ENCODE measurements around the gene TXNDC12. TPM values are rescaled to one million over a fixed set of nuclear protein-coding genes. Genes with fewer than 3 reads are reported as not detected.
"Not testable (repeated sequence)": the region's sequence is repeated elsewhere in the genome, so short reads cannot be mapped to it uniquely, and the experiment has no call there.

Gene TXNDC12
- 74.2 TPM for polyA plus RNA-seq (2013, experiment 1 of 2)
- 79.5 TPM for polyA plus RNA-seq (2013, experiment 2 of 2)

- no peaks in the 10 kb centered on the region for H3K9me3 ChIP-seq (ENCODE audit: control insufficient read depth, low read length)
- H3K4me1 ChIP-seq (ENCODE audit: control insufficient read depth, insufficient read depth, low read length, poor library complexity, severe bottlenecking) = peaks cover 7% of the 10 kb centered on the region
- H3K36me3 ChIP-seq (ENCODE audit: control insufficient read depth, insufficient read depth, low read length) = peaks cover 39% of the 10 kb centered on the region
- WGBS, 2 experiments (ENCODE audit: insufficient coverage in 2 of 2) = 0% methylated on average over 32 to 39 of the region's 45 CpGs
- peak within 1 kb of the TSS; percentile 96 for H3K27ac ChIP-seq (ENCODE audit: low read depth, low read length, severe bottlenecking)
- peak within 1 kb of the TSS; percentile 93 for H3K4me3 ChIP-seq (ENCODE audit: extremely low read depth, insufficient read depth, low read length, poor library complexity, severe bottlenecking)
Measured at GRCh38 chr1:52055066-52055865, at the start of gene TXNDC12. Gene TXNDC12, minus strand, starts transcription at chr1:52055191. Its CDS starts 95 bp downstream, at chr1:52055096.

DNA sequence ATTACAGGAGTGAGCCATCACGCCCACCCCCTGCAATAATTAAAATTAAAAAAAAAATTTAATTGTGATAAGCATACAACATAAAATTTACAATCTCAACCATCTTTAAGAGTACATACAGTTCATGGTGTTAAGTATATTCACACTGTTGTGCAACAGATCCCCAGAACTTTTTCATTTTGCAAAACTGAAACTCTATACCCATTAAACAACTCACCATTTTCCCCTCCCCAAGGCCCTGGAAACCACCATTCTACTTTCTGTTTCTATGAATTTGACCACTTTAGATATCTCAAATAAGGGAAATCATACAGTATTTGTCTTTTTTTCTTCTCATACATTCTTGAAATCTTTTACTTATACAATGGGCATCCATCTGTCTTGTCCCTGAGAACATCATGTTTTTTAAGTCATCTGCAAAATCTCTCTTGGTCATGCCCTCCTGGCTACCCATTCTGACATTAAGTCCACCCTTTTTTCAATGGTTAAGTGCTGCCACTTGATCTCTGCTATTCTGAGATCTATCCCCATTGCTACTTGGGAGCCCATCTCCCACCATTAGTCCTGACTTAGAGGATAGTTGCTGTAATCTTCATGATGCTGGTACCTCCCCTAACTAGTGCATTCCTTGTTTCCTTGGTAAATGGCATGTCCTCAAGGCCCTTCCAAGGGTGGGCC, 47.5 kb upstream of the TXNDC12 start:
- no peak overlapping the region for H3K4me3 ChIP-seq (ENCODE audit: extremely low read depth, insufficient read depth, low read length, poor library complexity, severe bottlenecking)
- H3K27ac ChIP-seq (ENCODE audit: low read depth, low read length, severe bottlenecking) = no peak overlapping the region
- no peaks in the 10 kb centered on the region for H3K4me1 ChIP-seq (ENCODE audit: control insufficient read depth, insufficient read depth, low read length, poor library complexity, severe bottlenecking)
- no CpG with 5 or more reads among the region's 1 CpG for WGBS, 2 experiments (ENCODE audit: insufficient coverage in 2 of 2)
- H3K9me3 ChIP-seq (ENCODE audit: control insufficient read depth, low read length) = no peaks in the 10 kb centered on the region
- H3K36me3 ChIP-seq (ENCODE audit: control insufficient read depth, insufficient read depth, low read length) = no peaks in the 10 kb centered on the region

DNA sequence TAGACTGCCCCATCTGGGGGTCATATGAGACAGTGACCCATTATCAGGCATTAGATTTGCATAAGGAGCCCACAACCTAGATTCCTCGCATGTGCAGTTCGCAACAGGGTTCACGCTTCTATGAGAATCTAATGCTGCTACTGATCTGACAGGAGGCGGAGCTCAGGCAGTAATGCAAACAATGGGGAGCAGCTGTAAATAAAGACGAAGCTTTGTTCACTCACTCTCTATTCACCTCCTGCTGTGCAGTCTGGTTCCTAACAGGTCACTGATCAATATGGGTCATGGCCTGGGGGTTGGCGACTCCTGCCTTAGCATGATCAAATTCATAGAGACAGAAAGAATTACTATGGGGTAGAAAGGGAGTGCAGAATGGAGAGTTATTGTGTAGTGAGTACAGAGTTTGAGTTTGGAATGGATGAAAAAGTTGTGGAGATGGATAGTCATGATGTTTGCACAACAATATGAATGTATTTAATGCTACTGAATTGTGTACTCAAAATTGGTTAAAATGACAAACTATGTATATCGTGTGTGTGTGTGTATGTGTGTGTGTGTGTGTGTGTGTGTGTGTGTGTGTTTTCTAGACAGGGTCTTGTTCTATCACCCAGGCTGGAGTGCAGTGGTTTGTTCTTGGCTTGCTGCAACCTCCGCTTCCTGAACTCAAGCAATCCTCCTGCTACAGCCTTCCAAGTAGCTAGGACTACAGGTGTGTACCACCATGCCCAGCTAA, 43.3 kb upstream of the TXNDC12 start:
- no peaks in the 10 kb centered on the region for H3K4me1 ChIP-seq (ENCODE audit: control insufficient read depth, insufficient read depth, low read length, poor library complexity, severe bottlenecking)
- H3K27ac ChIP-seq (ENCODE audit: low read depth, low read length, severe bottlenecking) = no peak overlapping the region
- H3K9me3 ChIP-seq (ENCODE audit: control insufficient read depth, low read length) = no peaks in the 10 kb centered on the region
- no peak overlapping the region for H3K4me3 ChIP-seq (ENCODE audit: extremely low read depth, insufficient read depth, low read length, poor library complexity, severe bottlenecking)
- 78 to 83% methylated on average over 6 to 8 of the region's 8 CpGs for WGBS, 2 experiments (ENCODE audit: insufficient coverage in 2 of 2)
- no peaks in the 10 kb centered on the region for H3K36me3 ChIP-seq (ENCODE audit: control insufficient read depth, insufficient read depth, low read length)

GRCh38 chr1:52096216-52096615, 41.2 kb upstream of the TXNDC12 start:
- WGBS, 2 experiments (ENCODE audit: insufficient coverage in 2 of 2) = 92% methylated on average over 2 of the region's 8 CpGs; no CpG with 5 or more reads in 1 of the 2 experiments
- peaks cover 5% of the 10 kb centered on the region for H3K36me3 ChIP-seq (ENCODE audit: control insufficient read depth, insufficient read depth, low read length)
- no peak overlapping the region for H3K27ac ChIP-seq (ENCODE audit: low read depth, low read length, severe bottlenecking)
- no peak overlapping the region for H3K4me3 ChIP-seq (ENCODE audit: extremely low read depth, insufficient read depth, low read length, poor library complexity, severe bottlenecking)
- no peaks in the 10 kb centered on the region for H3K9me3 ChIP-seq (ENCODE audit: control insufficient read depth, low read length)
- H3K4me1 ChIP-seq (ENCODE audit: control insufficient read depth, insufficient read depth, low read length, poor library complexity, severe bottlenecking) = no peaks in the 10 kb centered on the region

DNA sequence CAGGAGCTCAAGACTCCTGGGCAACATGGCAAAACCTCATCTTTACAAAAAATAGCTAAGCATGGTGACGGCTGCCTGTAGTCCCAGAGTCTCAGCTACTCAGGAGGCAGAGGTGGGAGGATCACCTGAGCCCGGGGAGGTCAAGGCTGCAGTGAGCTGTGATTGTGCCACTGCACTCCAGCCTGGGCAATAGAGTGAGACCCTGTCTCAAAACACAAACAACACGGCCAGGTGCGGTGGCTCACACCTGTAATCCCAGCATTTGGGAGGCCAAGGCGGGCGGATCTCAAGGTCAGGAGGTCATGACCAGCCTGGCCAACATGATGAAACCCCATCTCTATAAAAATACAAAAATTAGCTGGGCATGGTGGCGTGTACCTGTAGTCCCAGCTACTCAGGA, 39.3 kb upstream of the TXNDC12 start:
- WGBS, 2 experiments (ENCODE audit: insufficient coverage in 2 of 2) = 97 to 100% methylated on average over 5 to 6 of the region's 7 CpGs
- peaks cover 20% of the 10 kb centered on the region for H3K36me3 ChIP-seq (ENCODE audit: control insufficient read depth, insufficient read depth, low read length)
- not testable (repeated sequence) for H3K27ac ChIP-seq (ENCODE audit: low read depth, low read length, severe bottlenecking); H3K4me3 ChIP-seq (ENCODE audit: extremely low read depth, insufficient read depth, low read length, poor library complexity, severe bottlenecking); H3K9me3 ChIP-seq (ENCODE audit: control insufficient read depth, low read length); H3K4me1 ChIP-seq (ENCODE audit: control insufficient read depth, insufficient read depth, low read length, poor library complexity, severe bottlenecking)

DNA sequence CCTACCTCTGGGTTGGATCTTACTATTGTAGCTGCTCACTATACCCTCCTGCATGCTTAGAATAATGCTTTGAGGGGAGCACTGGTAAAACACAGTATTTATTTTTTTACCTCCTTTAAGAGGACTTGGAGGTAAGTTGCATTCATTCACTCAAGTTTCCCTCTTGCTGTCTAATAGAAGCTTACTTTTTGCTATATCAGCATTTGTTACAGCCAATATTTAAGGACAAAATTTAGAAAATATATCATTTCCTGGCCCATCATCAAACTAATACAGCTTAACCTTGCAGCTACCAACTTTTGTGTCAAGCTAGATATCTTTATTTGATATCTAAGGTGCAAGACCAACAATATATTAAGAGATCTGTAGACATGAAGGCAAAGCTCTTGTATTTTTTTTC, 32.9 kb upstream of the TXNDC12 start:
- H3K36me3 ChIP-seq (ENCODE audit: control insufficient read depth, insufficient read depth, low read length) = peaks cover 64% of the 10 kb centered on the region
- not testable (repeated sequence) for H3K27ac ChIP-seq (ENCODE audit: low read depth, low read length, severe bottlenecking); H3K4me3 ChIP-seq (ENCODE audit: extremely low read depth, insufficient read depth, low read length, poor library complexity, severe bottlenecking); H3K9me3 ChIP-seq (ENCODE audit: control insufficient read depth, low read length); H3K4me1 ChIP-seq (ENCODE audit: control insufficient read depth, insufficient read depth, low read length, poor library complexity, severe bottlenecking)

- WGBS, 2 experiments (ENCODE audit: insufficient coverage in 2 of 2) = 87 to 90% methylated on average over 3 of the region's 3 CpGs
- peaks cover 44% of the 10 kb centered on the region for H3K36me3 ChIP-seq (ENCODE audit: control insufficient read depth, insufficient read depth, low read length)
- H3K9me3 ChIP-seq (ENCODE audit: control insufficient read depth, low read length) = no peaks in the 10 kb centered on the region
- no peak overlapping the region for H3K27ac ChIP-seq (ENCODE audit: low read depth, low read length, severe bottlenecking)
- H3K4me1 ChIP-seq (ENCODE audit: control insufficient read depth, insufficient read depth, low read length, poor library complexity, severe bottlenecking) = no peaks in the 10 kb centered on the region
- H3K4me3 ChIP-seq (ENCODE audit: extremely low read depth, insufficient read depth, low read length, poor library complexity, severe bottlenecking) = no peak overlapping the region
Measured at GRCh38 chr1:52080014-52080415, 25.0 kb upstream of the TXNDC12 start.

- peaks cover 52% of the 10 kb centered on the region for H3K36me3 ChIP-seq (ENCODE audit: control insufficient read depth, insufficient read depth, low read length)
- H3K9me3 ChIP-seq (ENCODE audit: control insufficient read depth, low read length); H3K4me3 ChIP-seq (ENCODE audit: extremely low read depth, insufficient read depth, low read length, poor library complexity, severe bottlenecking); H3K27ac ChIP-seq (ENCODE audit: low read depth, low read length, severe bottlenecking); H3K4me1 ChIP-seq (ENCODE audit: control insufficient read depth, insufficient read depth, low read length, poor library complexity, severe bottlenecking): not testable (repeated sequence)
- WGBS, 2 experiments (ENCODE audit: insufficient coverage in 2 of 2) = 89 to 93% methylated on average over 5 of the region's 6 CpGs
Measured at GRCh38 chr1:52077277-52077676, 22.3 kb upstream of the TXNDC12 start.

GRCh38 chr1:52072291-52072690, 17.3 kb upstream of the TXNDC12 start:
- Histone ChIP-seq H3K4me1 (ENCODE audit: control insufficient read depth, insufficient read depth, low read length, poor library complexity, severe bottlenecking) (no peaks in the 10 kb centered on the region), H3K27ac (ENCODE audit: low read depth, low read length, severe bottlenecking) (no peak overlapping the region), H3K36me3 (ENCODE audit: control insufficient read depth, insufficient read depth, low read length) (peaks cover 70% of the 10 kb centered on the region), H3K4me3 (ENCODE audit: extremely low read depth, insufficient read depth, low read length, poor library complexity, severe bottlenecking) (no peak overlapping the region), H3K9me3 (ENCODE audit: control insufficient read depth, low read length) (no peaks in the 10 kb centered on the region)
- 84 to 98% methylated on average over 2 to 3 of the region's 6 CpGs for WGBS, 2 experiments (ENCODE audit: insufficient coverage in 2 of 2)

DNA sequence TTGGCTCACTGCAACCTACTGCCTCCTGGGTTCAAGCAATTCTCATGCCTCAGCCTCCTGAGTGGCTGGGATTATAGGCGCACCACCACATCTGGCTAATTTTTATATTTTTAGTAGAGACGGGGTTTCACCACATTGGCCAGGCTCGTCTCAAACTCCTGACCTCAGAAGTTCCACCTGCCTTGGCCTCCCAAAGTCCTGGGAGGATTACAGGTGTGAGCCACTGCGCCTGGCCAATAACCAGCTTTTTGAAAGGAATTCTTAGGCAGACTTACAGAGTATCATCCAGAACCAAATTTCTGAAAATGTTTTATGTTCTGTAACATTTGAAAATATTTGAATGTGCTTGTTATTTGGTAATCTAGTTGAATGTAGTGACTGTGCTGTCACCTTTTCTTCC, 15.7 kb upstream of the TXNDC12 start:
- H3K9me3 ChIP-seq (ENCODE audit: control insufficient read depth, low read length) = no peaks in the 10 kb centered on the region
- peaks cover 72% of the 10 kb centered on the region for H3K36me3 ChIP-seq (ENCODE audit: control insufficient read depth, insufficient read depth, low read length)
- H3K27ac ChIP-seq (ENCODE audit: low read depth, low read length, severe bottlenecking) = no peak overlapping the region
- no peak overlapping the region for H3K4me3 ChIP-seq (ENCODE audit: extremely low read depth, insufficient read depth, low read length, poor library complexity, severe bottlenecking)
- 96 to 100% methylated on average over 1 to 4 of the region's 4 CpGs for WGBS, 2 experiments (ENCODE audit: insufficient coverage in 2 of 2)
- no peaks in the 10 kb centered on the region for H3K4me1 ChIP-seq (ENCODE audit: control insufficient read depth, insufficient read depth, low read length, poor library complexity, severe bottlenecking)
